ENCODE measurements around the gene THRB. TPM values are rescaled to one million over a fixed set of nuclear protein-coding genes. Genes with fewer than 3 reads are reported as not detected.

The THRB gene
- total RNA-seq, 4 donors from 2014 or later, result 9.8 to 52.4 (median 31.3) TPM

DNA sequence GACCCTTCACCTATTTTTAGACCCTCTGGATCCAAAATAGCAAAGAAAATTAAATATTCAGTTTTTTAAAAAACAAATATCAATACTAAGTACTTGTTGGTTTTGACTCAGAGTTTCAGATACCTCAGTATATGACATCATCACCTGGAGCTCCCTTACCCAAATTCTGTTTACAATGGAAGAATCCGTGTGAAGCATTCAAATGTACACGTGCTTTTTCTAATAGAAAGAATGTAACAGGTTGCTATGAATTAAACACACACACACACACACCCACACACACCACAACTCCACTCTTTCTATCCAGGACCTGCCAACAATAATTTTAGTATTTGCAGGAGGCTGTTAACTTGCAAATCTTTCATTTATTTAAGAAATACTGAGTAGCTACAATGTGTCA is 221.8 kb downstream of the THRB start:
- no peaks in the 10 kb centered on the region for H3K27me3 ChIP-seq
- H3K9me3 ChIP-seq, result no peaks in the 10 kb centered on the region
- in situ Hi-C loops (cut with MboI; ENCODE audit: low pct_ligation_motif_present in 1 of 4, low pct_unique_long_range_greater_than_20kb in 1 of 4, low sequenced_read_pairs in 3 of 4), result loop anchor here (25.0 kb wide), 3 partner anchors 214 to 389 kb away; partner anchors contain the start of gene THRB (in 1 of the 4)
- TF ChIP-seq EP300 (IDR thresholded peaks at IDR 0.05; ENCODE audit: low read depth), result no peak
- no peak for TF ChIP-seq POLR2AphosphoS5 (IDR thresholded peaks at IDR 0.05)
- TF ChIP-seq POLR2A (IDR thresholded peaks at IDR 0.05), result no peak
- TF ChIP-seq, protein P1, sequence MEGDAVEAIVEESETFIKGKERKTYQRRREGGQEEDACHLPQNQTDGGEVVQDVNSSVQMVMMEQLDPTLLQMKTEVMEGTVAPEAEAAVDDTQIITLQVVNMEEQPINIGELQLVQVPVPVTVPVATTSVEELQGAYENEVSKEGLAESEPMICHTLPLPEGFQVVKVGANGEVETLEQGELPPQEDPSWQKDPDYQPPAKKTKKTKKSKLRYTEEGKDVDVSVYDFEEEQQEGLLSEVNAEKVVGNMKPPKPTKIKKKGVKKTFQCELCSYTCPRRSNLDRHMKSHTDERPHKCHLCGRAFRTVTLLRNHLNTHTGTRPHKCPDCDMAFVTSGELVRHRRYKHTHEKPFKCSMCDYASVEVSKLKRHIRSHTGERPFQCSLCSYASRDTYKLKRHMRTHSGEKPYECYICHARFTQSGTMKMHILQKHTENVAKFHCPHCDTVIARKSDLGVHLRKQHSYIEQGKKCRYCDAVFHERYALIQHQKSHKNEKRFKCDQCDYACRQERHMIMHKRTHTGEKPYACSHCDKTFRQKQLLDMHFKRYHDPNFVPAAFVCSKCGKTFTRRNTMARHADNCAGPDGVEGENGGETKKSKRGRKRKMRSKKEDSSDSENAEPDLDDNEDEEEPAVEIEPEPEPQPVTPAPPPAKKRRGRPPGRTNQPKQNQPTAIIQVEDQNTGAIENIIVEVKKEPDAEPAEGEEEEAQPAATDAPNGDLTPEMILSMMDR (IDR thresholded peaks at IDR 0.05), result no peak
- H3K27ac ChIP-seq, result no peak overlapping the region
- peaks cover 0 to 14% (median 2%) of the 10 kb centered on the region in 4 donors for H3K4me1 ChIP-seq
- DNase-seq, result no peak
- H3K36me3 ChIP-seq, result no peaks in the 10 kb centered on the region
- H3K4me3 ChIP-seq, result no peak overlapping the region
- 58 to 69% methylated on average over 2 of the region's 2 CpGs for WGBS, 2 donors (ENCODE audit: low coverage in 1 of 2)
- intact Hi-C loops (cut with DNase I; ENCODE audit: low total_unique reads), result no loop called here

DNA sequence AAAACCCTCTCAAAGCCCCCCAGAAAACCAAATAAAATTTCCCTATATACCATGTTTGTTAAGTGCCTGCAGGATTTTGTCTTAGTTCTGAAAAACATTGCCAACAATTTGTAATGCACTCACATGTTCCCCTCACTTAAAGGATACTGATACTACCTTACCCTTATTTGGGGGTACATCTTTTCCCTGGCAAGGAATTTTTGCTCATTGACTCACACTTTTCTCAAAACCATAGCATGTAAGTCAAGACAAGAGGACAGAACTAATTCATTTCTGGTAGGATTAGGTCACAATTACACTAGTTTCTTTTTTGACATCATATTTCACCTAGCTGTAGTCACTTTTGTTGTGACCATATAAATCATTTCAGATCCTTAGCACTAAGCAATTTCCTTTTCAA is 222.2 kb downstream of the THRB start:
- intact Hi-C loops (cut with DNase I; ENCODE audit: low total_unique reads), result no loop called here
- no peaks in the 10 kb centered on the region for H3K27me3 ChIP-seq
- no peak overlapping the region for H3K27ac ChIP-seq
- TF ChIP-seq EP300 (IDR thresholded peaks at IDR 0.05; ENCODE audit: low read depth) (no peak), POLR2AphosphoS5 (IDR thresholded peaks at IDR 0.05) (no peak), POLR2A (IDR thresholded peaks at IDR 0.05) (no peak)
- TF ChIP-seq, protein P1 (IDR thresholded peaks at IDR 0.05), result no peak
- no peak overlapping the region for H3K4me3 ChIP-seq
- in situ Hi-C loops (cut with MboI; ENCODE audit: low pct_ligation_motif_present in 1 of 4, low pct_unique_long_range_greater_than_20kb in 1 of 4, low sequenced_read_pairs in 3 of 4), result loop anchor here (25.0 kb wide), 3 partner anchors 215 to 390 kb away; partner anchors contain the start of gene THRB (in 1 of the 4)
- H3K9me3 ChIP-seq, result no peaks in the 10 kb centered on the region
- no peak for DNase-seq
- H3K36me3 ChIP-seq, result no peaks in the 10 kb centered on the region
- H3K4me1 ChIP-seq, result peaks cover 0 to 14% (median 2%) of the 10 kb centered on the region in 4 donors

DNA sequence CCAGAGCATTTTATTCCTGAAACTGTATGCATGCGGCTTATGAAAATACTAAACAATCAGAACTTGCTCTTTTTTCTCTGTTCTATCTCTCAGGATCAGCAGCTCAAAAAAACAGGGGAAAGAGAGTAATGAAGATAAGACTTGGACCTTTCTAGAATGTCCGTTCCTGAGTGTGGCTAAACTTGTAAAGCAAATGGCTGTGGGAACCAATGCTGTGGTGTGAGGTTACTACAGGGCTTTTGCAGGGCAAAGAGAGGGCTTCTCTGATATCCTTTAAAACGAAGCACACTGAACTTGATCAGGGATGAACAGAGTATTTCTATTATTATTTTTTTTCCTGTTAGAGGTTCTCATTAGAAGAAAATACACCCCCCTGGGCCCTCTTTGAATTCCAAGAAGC is 223.4 kb downstream of the THRB start:
- H3K9me3 ChIP-seq, result no peaks in the 10 kb centered on the region
- H3K4me1 ChIP-seq, result peaks cover 0 to 14% (median 2%) of the 10 kb centered on the region in 4 donors
- intact Hi-C loops (cut with DNase I; ENCODE audit: low total_unique reads), result no loop called here
- TF ChIP-seq POLR2A (IDR thresholded peaks at IDR 0.05) (no peak), EP300 (IDR thresholded peaks at IDR 0.05; ENCODE audit: low read depth) (no peak), POLR2AphosphoS5 (IDR thresholded peaks at IDR 0.05) (no peak)
- TF ChIP-seq, protein P1 (IDR thresholded peaks at IDR 0.05), result no peak
- no peak overlapping the region for H3K27ac ChIP-seq
- no peak overlapping the region for H3K4me3 ChIP-seq
- 66 to 77% methylated on average over 3 of the region's 3 CpGs for WGBS, 2 donors (ENCODE audit: low coverage in 1 of 2)
- no peaks in the 10 kb centered on the region for H3K27me3 ChIP-seq
- no peak for DNase-seq
- in situ Hi-C loops (cut with MboI; ENCODE audit: low pct_ligation_motif_present in 1 of 4, low pct_unique_long_range_greater_than_20kb in 1 of 4, low sequenced_read_pairs in 3 of 4), result loop anchor here (25.0 kb wide), 3 partner anchors 216 to 391 kb away; partner anchors contain the start of gene THRB (in 1 of the 4)
- H3K36me3 ChIP-seq, result no peaks in the 10 kb centered on the region

DNA sequence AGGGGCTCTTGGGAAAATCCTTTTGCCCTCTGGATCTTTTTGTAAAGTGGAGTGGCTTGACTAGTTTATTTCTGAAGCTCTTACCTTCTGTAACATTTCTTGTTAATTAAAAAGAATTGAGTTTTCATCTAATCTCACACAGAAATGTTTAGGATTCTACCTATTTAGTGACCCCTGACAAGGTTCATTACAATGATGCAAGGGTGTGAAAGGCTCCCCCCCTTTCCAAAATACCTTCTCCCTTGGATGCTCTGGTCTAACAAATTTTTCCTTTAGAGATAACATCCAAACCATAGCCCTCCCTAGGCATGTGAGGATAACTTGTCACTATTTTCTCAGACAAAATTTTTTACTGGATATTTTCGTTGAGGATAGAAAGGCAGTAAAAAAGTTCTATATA is 223.9 kb downstream of the THRB start:
- Histone ChIP-seq H3K27me3 (no peaks in the 10 kb centered on the region), H3K27ac (no peak overlapping the region), H3K9me3 (no peaks in the 10 kb centered on the region), H3K4me3 (no peak overlapping the region), H3K36me3 (no peaks in the 10 kb centered on the region), H3K4me1 (peaks cover 0 to 14% (median 2%) of the 10 kb centered on the region in 4 donors)
- TF ChIP-seq, protein P1 (IDR thresholded peaks at IDR 0.05), result no peak
- TF ChIP-seq POLR2AphosphoS5 (IDR thresholded peaks at IDR 0.05) (no peak), POLR2A (IDR thresholded peaks at IDR 0.05) (no peak), EP300 (IDR thresholded peaks at IDR 0.05; ENCODE audit: low read depth) (no peak)
- DNase-seq, result no peak
- intact Hi-C loops (cut with DNase I; ENCODE audit: low total_unique reads) (no loop called here), in situ Hi-C loops (cut with MboI; ENCODE audit: low pct_ligation_motif_present in 1 of 4, low pct_unique_long_range_greater_than_20kb in 1 of 4, low sequenced_read_pairs in 3 of 4) (loop anchor here (25.0 kb wide), 3 partner anchors 217 to 392 kb away; partner anchors contain the start of gene THRB (in 1 of the 4))
- 65 to 89% methylated on average over 1 of the region's 1 CpG for WGBS, 2 donors (ENCODE audit: low coverage in 1 of 2)
